Activated naive CD4-positive, alpha-beta T cell treated with anti-CD3 and anti-CD28 coated beads, Interleukin-2, amount 50 U/mL, for 24 hours (primary cell): ENCODE data around the gene BEND5.

Experiments used
- H3K27ac Mint-ChIP-seq: one replicate; pipeline ENCODE4 v1.8.0; 2021; ENCODE audit warnings: mild to moderate bottlenecking, mixed read lengths
- H3K27me3 Mint-ChIP-seq: one replicate; pipeline ENCODE4 v1.8.0; 2021; ENCODE audit warnings: mixed read lengths
- H3K36me3 Mint-ChIP-seq: one replicate; pipeline ENCODE4 v1.8.0; 2021; ENCODE audit warnings: mixed read lengths
- H3K4me1 Mint-ChIP-seq: one replicate; pipeline ENCODE4 v1.8.0; 2021; ENCODE audit warnings: mixed read lengths
- H3K4me3 Mint-ChIP-seq: one replicate; pipeline ENCODE4 v1.8.0; 2021; ENCODE audit warnings: mild to moderate bottlenecking, mixed read lengths
- H3K9me3 Mint-ChIP-seq: one replicate; pipeline ENCODE4 v1.8.0; 2021; ENCODE audit warnings: mixed read lengths

The BEND5 gene

DNA sequence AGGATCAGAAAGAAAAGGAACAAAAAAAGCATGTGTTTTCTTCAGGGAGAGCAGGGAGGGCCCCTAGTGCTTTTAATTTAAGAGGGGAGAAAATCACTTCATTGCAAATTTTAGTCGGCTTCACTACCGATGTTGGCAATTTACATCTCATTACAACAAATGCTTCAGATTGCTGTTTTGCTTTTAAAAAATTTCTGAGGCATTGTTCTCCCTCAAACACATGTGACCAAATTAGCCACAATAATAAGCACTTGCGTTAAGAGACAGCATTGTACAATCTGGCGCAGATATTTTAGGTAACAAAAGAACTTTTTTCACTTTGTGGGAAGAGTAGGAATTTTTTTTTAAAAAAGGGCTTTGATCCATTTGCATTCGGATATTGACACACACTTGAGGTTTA, 29.8 kb downstream of the BEND5 start:
- H3K27ac Mint-ChIP-seq = no peak overlapping the region
- H3K4me3 Mint-ChIP-seq = no peak overlapping the region
- peaks cover 11% of the 10 kb centered on the region for H3K36me3 Mint-ChIP-seq
- H3K27me3 Mint-ChIP-seq = no peaks in the 10 kb centered on the region
- no peaks in the 10 kb centered on the region for H3K4me1 Mint-ChIP-seq
- H3K9me3 Mint-ChIP-seq = no peaks in the 10 kb centered on the region

- H3K9me3 Mint-ChIP-seq = no peaks in the 10 kb centered on the region
- no peaks in the 10 kb centered on the region for H3K4me1 Mint-ChIP-seq
- H3K36me3 Mint-ChIP-seq = peaks cover 13% of the 10 kb centered on the region
- no peaks in the 10 kb centered on the region for H3K27me3 Mint-ChIP-seq
- H3K4me3 Mint-ChIP-seq = no peak overlapping the region
- no peak overlapping the region for H3K27ac Mint-ChIP-seq
These were observed 32.7 kb downstream of the BEND5 start for GRCh38 chr1:48744032-48744431.

- H3K4me3 Mint-ChIP-seq = no peak overlapping the region
- no peaks in the 10 kb centered on the region for H3K9me3 Mint-ChIP-seq
- peaks cover 12% of the 10 kb centered on the region for H3K36me3 Mint-ChIP-seq
- H3K27ac Mint-ChIP-seq = no peak overlapping the region
- H3K27me3 Mint-ChIP-seq = no peaks in the 10 kb centered on the region
- no peaks in the 10 kb centered on the region for H3K4me1 Mint-ChIP-seq
These were observed 33.2 kb downstream of the BEND5 start for GRCh38 chr1:48743480-48743879.

DNA sequence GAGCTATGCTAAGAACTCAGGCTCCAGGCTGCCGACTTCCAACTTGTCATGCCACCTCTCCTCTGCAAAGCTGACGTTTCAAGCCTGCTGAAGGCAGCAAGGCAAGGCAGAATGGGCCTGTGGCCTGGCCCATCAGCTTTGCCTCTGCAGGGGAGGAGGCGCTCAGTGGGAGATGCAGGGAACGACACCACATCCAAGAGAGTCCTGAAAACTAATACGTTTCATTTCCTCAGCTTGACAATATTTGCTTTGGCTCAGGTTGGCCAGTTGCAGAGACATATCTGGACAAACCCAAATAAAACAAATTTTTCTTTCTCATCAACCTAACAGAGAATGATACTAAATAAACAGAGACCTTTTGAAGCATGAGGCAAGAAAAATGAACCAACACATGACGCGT, 35.3 kb downstream of the BEND5 start:
- H3K4me1 Mint-ChIP-seq = no peaks in the 10 kb centered on the region
- no peak overlapping the region for H3K4me3 Mint-ChIP-seq
- H3K36me3 Mint-ChIP-seq = peaks cover 11% of the 10 kb centered on the region
- H3K27ac Mint-ChIP-seq = no peak overlapping the region
- no peaks in the 10 kb centered on the region for H3K27me3 Mint-ChIP-seq
- no peaks in the 10 kb centered on the region for H3K9me3 Mint-ChIP-seq

DNA sequence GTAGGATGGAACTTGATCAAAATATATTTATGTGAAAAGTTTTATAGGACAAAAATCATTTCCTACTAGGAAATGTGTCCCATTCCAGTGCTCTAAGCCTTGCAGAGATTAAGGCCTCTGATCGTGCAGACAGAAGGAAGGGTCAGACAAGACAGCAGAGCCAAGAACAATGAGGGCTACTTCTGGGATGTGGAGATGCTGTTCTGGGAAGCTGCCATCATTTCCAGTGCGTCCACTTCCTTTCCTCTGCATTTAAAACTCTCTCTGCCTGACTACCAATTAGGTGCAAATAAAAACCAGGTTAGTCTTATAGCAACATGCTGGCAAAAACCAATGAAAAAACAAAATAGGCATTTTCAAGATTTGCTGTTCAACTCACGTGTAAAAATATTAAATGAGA, 36.1 kb downstream of the BEND5 start:
- H3K4me3 Mint-ChIP-seq = no peak overlapping the region
- peaks cover 14% of the 10 kb centered on the region for H3K36me3 Mint-ChIP-seq
- H3K4me1 Mint-ChIP-seq = no peaks in the 10 kb centered on the region
- H3K27ac Mint-ChIP-seq = no peak overlapping the region
- no peaks in the 10 kb centered on the region for H3K27me3 Mint-ChIP-seq
- H3K9me3 Mint-ChIP-seq = no peaks in the 10 kb centered on the region

DNA sequence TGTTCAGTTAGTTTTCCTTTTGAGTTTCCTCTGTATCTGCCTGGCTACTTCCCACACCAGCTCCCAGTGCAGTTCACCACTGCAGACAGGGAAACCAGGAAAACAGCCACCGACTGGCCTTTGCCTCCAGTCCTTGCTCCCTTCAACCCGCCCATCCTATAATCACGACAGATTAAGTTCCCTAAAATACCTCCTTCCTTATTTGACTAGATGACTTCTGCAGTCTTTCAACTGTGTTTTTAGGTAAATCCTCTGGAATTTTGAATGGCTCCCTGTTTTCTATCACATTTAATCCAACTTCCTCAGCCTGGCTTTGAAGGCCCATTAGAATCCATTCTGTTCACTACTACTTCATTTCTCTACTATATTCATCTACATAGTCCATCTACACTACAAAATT, 37.6 kb downstream of the BEND5 start:
- Mint-ChIP-seq H3K4me1 (no peaks in the 10 kb centered on the region), H3K27ac (no peak overlapping the region), H3K36me3 (peaks cover 20% of the 10 kb centered on the region), H3K9me3 (no peaks in the 10 kb centered on the region), H3K27me3 (no peaks in the 10 kb centered on the region), H3K4me3 (no peak overlapping the region)

- Mint-ChIP-seq H3K4me1 (no peaks in the 10 kb centered on the region), H3K27ac (no peak overlapping the region), H3K4me3 (no peak overlapping the region), H3K27me3 (no peaks in the 10 kb centered on the region), H3K36me3 (peaks cover 20% of the 10 kb centered on the region), H3K9me3 (no peaks in the 10 kb centered on the region)
These were observed 38.3 kb downstream of the BEND5 start for GRCh38 chr1:48738356-48738755.

- Mint-ChIP-seq H3K27ac (no peak overlapping the region), H3K4me1 (no peaks in the 10 kb centered on the region), H3K36me3 (peaks cover 16% of the 10 kb centered on the region), H3K9me3 (no peaks in the 10 kb centered on the region), H3K4me3 (no peak overlapping the region), H3K27me3 (no peaks in the 10 kb centered on the region)
These were observed 40.9 kb downstream of the BEND5 start for GRCh38 chr1:48735796-48736195.

GRCh38 chr1:48730164-48730910, 46.4 kb downstream of the BEND5 start:
- Mint-ChIP-seq H3K36me3 (peaks cover 10% of the 10 kb centered on the region), H3K9me3 (no peaks in the 10 kb centered on the region), H3K4me1 (no peaks in the 10 kb centered on the region), H3K4me3 (no peak overlapping the region), H3K27me3 (no peaks in the 10 kb centered on the region), H3K27ac (no peak overlapping the region)

DNA sequence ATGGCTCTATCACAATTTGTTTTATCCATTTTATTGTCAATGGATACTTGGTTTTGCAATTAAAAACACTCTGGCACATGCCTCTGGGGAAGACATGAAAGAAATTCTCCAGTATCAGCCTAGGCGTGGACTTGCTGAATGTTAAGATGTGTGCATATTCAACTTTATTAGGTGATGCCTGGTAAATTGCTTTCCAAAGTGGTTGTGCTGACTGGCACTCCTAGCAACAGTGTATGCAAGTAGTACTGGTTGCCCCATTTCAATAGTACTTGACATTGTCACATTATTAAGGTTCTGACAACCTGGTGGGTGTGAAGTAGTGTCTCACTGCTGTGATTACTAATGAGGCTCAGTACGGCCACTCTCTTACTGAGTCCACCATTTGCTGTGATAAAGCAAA, 48.1 kb downstream of the BEND5 start:
- Mint-ChIP-seq H3K4me3 (no peak overlapping the region), H3K27me3 (no peaks in the 10 kb centered on the region), H3K36me3 (peaks cover 5% of the 10 kb centered on the region), H3K9me3 (no peaks in the 10 kb centered on the region), H3K4me1 (no peaks in the 10 kb centered on the region), H3K27ac (no peak overlapping the region)

- Mint-ChIP-seq H3K4me1 (no peaks in the 10 kb centered on the region), H3K36me3 (peaks cover 5% of the 10 kb centered on the region), H3K4me3 (no peak overlapping the region), H3K27ac (no peak overlapping the region), H3K9me3 (no peaks in the 10 kb centered on the region), H3K27me3 (no peaks in the 10 kb centered on the region)
These were observed 50.0 kb downstream of the BEND5 start for GRCh38 chr1:48726557-48727215.

DNA sequence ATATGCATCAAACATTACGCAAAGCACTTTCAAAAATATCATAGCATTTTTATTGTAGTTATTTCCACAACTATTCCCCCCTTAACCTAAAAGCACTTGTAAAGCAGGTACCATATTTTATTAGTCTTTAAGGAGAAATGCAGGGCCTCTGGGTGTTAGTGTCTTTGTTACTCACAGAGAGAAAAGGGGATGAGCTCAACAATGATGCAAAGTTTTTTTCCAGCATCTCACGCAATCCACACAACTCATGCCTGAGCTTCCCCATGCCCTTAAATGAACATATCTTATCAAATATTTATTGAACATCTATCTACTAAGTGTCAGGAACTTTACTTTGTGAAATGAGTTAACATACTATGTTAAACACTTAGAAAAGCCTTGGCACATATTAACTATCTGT, 50.6 kb downstream of the BEND5 start:
- Mint-ChIP-seq H3K27me3 (no peaks in the 10 kb centered on the region), H3K4me3 (no peak overlapping the region), H3K9me3 (no peaks in the 10 kb centered on the region), H3K27ac (no peak overlapping the region), H3K4me1 (no peaks in the 10 kb centered on the region), H3K36me3 (peaks cover 5% of the 10 kb centered on the region)

GRCh38 chr1:48725341-48726046, 51.2 kb downstream of the BEND5 start:
- Mint-ChIP-seq H3K27me3 (no peaks in the 10 kb centered on the region), H3K27ac (no peak overlapping the region), H3K4me3 (no peak overlapping the region), H3K9me3 (no peaks in the 10 kb centered on the region), H3K36me3 (peaks cover 5% of the 10 kb centered on the region), H3K4me1 (no peaks in the 10 kb centered on the region)

- Mint-ChIP-seq H3K9me3 (no peaks in the 10 kb centered on the region), H3K27me3 (no peaks in the 10 kb centered on the region), H3K4me1 (no peaks in the 10 kb centered on the region), H3K27ac (no peak overlapping the region), H3K4me3 (no peak overlapping the region), H3K36me3 (no peaks in the 10 kb centered on the region)
These were observed 55.8 kb downstream of the BEND5 start for GRCh38 chr1:48720929-48721328.

GRCh38 chr1:48718705-48719104, 58.0 kb downstream of the BEND5 start:
- Mint-ChIP-seq H3K4me3 (no peak overlapping the region), H3K36me3 (no peaks in the 10 kb centered on the region), H3K4me1 (no peaks in the 10 kb centered on the region), H3K27me3 (no peaks in the 10 kb centered on the region), H3K9me3 (no peaks in the 10 kb centered on the region), H3K27ac (no peak overlapping the region)

DNA sequence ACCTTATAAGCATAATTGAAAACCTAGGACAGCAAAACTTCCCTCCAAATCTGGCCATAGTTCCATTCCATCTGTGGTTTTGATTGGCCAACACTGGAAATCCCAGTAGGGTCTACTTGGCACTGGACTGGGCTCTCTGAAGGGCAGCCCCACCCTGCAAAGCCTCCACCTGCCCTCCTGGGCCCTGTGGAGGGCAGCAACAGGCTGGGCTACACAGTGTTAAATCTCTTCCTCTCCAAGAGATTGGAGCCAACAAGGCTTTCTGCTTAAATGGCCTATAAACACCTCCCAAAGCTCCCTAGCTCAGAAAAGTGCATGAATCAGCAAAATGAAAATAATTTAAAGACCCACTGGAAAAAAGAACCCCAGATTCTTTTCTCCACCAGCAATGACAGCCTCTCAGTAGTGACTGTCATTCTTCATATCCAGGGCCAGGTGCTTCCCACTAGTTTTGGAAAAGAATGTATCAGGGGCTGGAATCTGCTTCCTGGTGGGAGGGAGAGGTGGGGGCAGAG, 58.5 kb downstream of the BEND5 start:
- no peaks in the 10 kb centered on the region for H3K36me3 Mint-ChIP-seq

More for the DNA sequence above, 58.5 kb downstream of the BEND5 start:
- Mint-ChIP-seq H3K9me3 (no peaks in the 10 kb centered on the region), H3K27ac (no peak overlapping the region), H3K4me1 (no peaks in the 10 kb centered on the region), H3K4me3 (no peak overlapping the region), H3K27me3 (no peaks in the 10 kb centered on the region)
